GM08714 (cell line): ENCODE data around the gene ZBTB45.

Experiments used
- H3K4me3 ChIP-seq: fragments of 200-500 bp; sonication (Bioruptor generic); 2 replicates; pipeline ENCODE4 v1.5.1; 2014; ENCODE audit warnings: mild to moderate bottlenecking, low read length, inconsistent platforms
- ZNF274 ChIP-seq: IDR thresholded peaks from 2 replicates; pipeline ENCODE4 v1.6.1; 2012; ENCODE audit warnings: mild to moderate bottlenecking, low read depth, low read length

Gene ZBTB45

GRCh38 chr19:58469241-58470013, 50.2 kb downstream of the ZBTB45 start:
- no peak overlapping the region for H3K4me3 ChIP-seq
- TF ChIP-seq ZNF274 = no peak

- no peak for TF ChIP-seq ZNF274
- peak overlapping the region; percentile 17; the same call in 1 of the 2 replicates for H3K4me3 ChIP-seq
These were observed 51.3 kb downstream of the ZBTB45 start for GRCh38 chr19:58468216-58468839.

- TF ChIP-seq ZNF274 = no peak
- H3K4me3 ChIP-seq = peak within 1 kb of the TSS; percentile 82
These were observed 52.6 kb downstream of the ZBTB45 start, which contains the start of gene ZNF324 for GRCh38 chr19:58466760-58467589. TSS of gene ZNF324 (plus strand) at chr19:58467080. CDS start at chr19:58469186, 2,106 bp downstream.

- TF ChIP-seq ZNF274 = no peak
- H3K4me3 ChIP-seq = peak overlapping the region; percentile 54; the same call in 1 of the 2 replicates
These were observed 53.4 kb downstream of the ZBTB45 start for GRCh38 chr19:58466089-58466759.
